Erythroblast (primary cell): ENCODE results near the gene RAMACL.
A peak's percentile ranks its signal among the peaks of the same experiment; 100 is the strongest.

Experiments used
- GATA1 ChIP-seq: IDR thresholded peaks from 2 replicates; pipeline ENCODE4 v1.6.1; 2011; ENCODE audit warnings: low read depth, mild to moderate bottlenecking, control low read depth, low read length, moderate library complexity
- POLR2A ChIP-seq: IDR thresholded peaks from 2 replicates; pipeline ENCODE4 v1.6.1; 2011; ENCODE audit warnings: mild to moderate bottlenecking, low read length

- TF ChIP-seq POLR2A (peak; percentile 33), GATA1 (no peak)
These were observed 40.8 kb upstream of the RAMACL start, which contains the start of gene RPS6KA2 for GRCh38 chr6:166627033-166627874.
